Coronary artery (tissue), 2 donors: ENCODE data around the gene TMA7.
A peak's percentile ranks its signal among the peaks of the same experiment; 100 is the strongest.
"Not testable (repeated sequence)": the region's sequence is repeated elsewhere in the genome, so short reads cannot be mapped to it uniquely, and the experiment has no call there.

Experiments
- DNase-seq: peaks from one replicate; pipeline ENCODE4 v3.0.0-alpha.2; 2017; ENCODE audit warnings: low spot score
- H3K27ac ChIP-seq, 2 donors: fragments of 200-600 bp; sonication (generic); one replicate each; pipeline ENCODE4 v1.5.1; 2016 to 2019
- H3K4me3 ChIP-seq: fragments of 200-600 bp; sonication (generic); 2 replicates; pipeline ENCODE4 v1.5.1; 2016; ENCODE audit warnings: mild to moderate bottlenecking, moderate library complexity
- TF ChIP-seq, protein P1 (sequence below): fragments of 200-600 bp; sonication (generic); IDR thresholded peaks from one replicate; pipeline ENCODE4 v1.5.1; 2019; ENCODE audit warnings: antibody characterized with exemption

The TMA7 gene

DNA sequence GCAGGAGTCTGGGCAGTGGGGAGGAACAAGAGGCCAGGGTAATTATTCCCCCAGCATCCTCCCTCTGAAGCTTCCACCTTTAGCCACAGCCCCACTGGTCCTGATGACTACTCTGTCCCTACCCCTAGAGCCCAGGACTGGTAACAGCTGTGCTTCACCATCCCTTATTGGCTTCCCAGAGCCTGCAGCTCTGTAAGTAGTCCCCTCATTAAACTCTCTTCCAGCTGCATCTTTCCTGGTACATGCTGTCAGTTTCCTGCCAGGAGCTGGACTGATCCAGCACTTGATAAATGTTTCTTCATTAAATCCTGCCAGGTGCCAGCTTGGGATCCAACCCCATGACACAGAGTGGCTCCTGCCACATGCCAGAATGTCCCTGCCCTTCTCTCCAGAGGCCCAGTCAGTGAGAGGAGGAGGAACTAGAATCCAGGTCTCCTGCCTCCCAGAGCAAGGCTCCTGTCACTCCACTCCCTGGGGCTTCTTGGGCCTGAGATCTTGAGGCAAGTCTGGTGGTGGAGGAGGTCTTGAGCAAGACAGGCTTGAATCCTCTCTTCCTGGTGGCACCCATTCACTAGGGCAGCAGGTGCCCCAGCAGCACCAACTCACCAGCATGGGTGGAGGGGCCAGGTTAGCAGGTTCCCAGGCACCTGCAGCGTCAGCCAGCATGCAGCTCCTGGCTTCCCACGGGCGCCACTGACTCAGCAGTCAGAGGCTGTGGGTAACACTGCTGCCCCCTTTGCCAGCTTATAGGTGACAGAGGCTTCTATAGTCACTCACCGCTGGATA, 40.5 kb upstream of the TMA7 start:
- DNase-seq: no peak
- H3K27ac ChIP-seq: no peak overlapping the region
- H3K4me3 ChIP-seq: no peak overlapping the region
- TF ChIP-seq, protein P1, sequence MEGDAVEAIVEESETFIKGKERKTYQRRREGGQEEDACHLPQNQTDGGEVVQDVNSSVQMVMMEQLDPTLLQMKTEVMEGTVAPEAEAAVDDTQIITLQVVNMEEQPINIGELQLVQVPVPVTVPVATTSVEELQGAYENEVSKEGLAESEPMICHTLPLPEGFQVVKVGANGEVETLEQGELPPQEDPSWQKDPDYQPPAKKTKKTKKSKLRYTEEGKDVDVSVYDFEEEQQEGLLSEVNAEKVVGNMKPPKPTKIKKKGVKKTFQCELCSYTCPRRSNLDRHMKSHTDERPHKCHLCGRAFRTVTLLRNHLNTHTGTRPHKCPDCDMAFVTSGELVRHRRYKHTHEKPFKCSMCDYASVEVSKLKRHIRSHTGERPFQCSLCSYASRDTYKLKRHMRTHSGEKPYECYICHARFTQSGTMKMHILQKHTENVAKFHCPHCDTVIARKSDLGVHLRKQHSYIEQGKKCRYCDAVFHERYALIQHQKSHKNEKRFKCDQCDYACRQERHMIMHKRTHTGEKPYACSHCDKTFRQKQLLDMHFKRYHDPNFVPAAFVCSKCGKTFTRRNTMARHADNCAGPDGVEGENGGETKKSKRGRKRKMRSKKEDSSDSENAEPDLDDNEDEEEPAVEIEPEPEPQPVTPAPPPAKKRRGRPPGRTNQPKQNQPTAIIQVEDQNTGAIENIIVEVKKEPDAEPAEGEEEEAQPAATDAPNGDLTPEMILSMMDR: no peak

- TF ChIP-seq, protein P1: peak; percentile 61
- Histone ChIP-seq H3K4me3 (no peak overlapping the region), H3K27ac (peak overlapping the region; percentile 89 to 94)
- DNase-seq: peak; percentile 75
Observed at GRCh38 chr3:48400824-48401433, 39.1 kb upstream of the TMA7 start.

GRCh38 chr3:48401434-48401901, 38.6 kb upstream of the TMA7 start:
- peak overlapping the region; percentile 89 to 94 for H3K27ac ChIP-seq
- DNase-seq, H3K4me3 ChIP-seq: not testable (repeated sequence)

DNA sequence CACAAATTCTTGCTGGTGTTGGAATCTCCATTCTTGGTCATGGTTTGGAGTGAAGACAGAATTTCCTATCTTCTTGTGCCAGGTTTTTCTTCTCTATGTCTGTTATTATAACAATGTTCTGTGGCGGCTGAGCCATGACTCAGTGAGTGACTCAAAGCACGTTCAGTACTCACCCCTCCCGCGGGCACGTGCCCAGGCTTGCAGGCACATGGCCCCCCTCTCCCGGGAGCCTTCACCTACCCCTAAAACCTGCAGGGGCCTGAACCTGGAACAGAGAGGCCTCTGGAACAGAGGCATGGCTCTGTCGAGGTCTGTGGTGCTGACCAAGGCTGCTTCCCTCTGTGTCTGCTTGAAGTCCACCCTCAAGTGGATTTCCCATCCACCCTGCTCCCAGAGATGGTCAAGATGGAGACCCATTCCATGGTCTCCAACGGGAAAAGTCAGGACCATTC, 37.8 kb upstream of the TMA7 start:
- peak; percentile 94 for DNase-seq
- TF ChIP-seq, protein P1: no peak
- Histone ChIP-seq H3K4me3 (no peak overlapping the region), H3K27ac (peak overlapping the region; percentile 89 to 94)

- TF ChIP-seq, protein P1: no peak
- peak overlapping the region; percentile 89 to 94 for H3K27ac ChIP-seq
- H3K4me3 ChIP-seq: no peak overlapping the region
- DNase-seq: no peak
Observed at GRCh38 chr3:48402907-48403306, 37.1 kb upstream of the TMA7 start.

- no peak for DNase-seq
- Histone ChIP-seq H3K4me3 (no peak overlapping the region), H3K27ac (peak overlapping the region; percentile 89 to 94)
- TF ChIP-seq, protein P1: no peak
Observed at GRCh38 chr3:48403533-48404439, 36.3 kb upstream of the TMA7 start.
